SU-DHL-6 (cell line): Measurements from ENCODE around the gene COL23A1.

Source experiments
- H2AFZ ChIP-seq: fragments of 200-600 bp; sonication (generic); 2 replicates; pipeline ENCODE4 v1.6.1; 2014; ENCODE audit warnings: low read depth, mild to moderate bottlenecking, moderate library complexity, mixed read lengths, antibody characterized with exemption, low read length; ENCODE audit not compliant: severe bottlenecking
- H3F3A ChIP-seq: fragments of 200-600 bp; shearing (Covaris generic); 2 replicates; pipeline ENCODE4 v1.6.0; 2016; ENCODE audit warnings: antibody characterized with exemption, mild to moderate bottlenecking; ENCODE audit not compliant: insufficient read depth
- H3K27ac ChIP-seq: fragments of 200-600 bp; sonication (generic); 2 replicates; pipeline ENCODE4 v1.5.1; 2016; ENCODE audit warnings: low read depth, mild to moderate bottlenecking, low read length, moderate library complexity, mixed read lengths
- H3K27me3 ChIP-seq: fragments of 200-600 bp; sonication (generic), shearing (Covaris generic); 2 replicates; pipeline ENCODE4 v1.6.0; 2014; ENCODE audit warnings: mild to moderate bottlenecking, low read length
- H3K36me3 ChIP-seq: fragments of 200-600 bp; sonication (generic); 2 replicates; pipeline ENCODE4 v1.6.1; 2014; ENCODE audit warnings: mild to moderate bottlenecking, low read length, mixed read lengths
- H3K4me2 ChIP-seq: fragments of 300-600, 200-600 bp; shearing (Covaris generic), sonication (generic); 2 replicates; pipeline ENCODE4 v1.6.0; 2014; ENCODE audit warnings: low read length, low read depth, mild to moderate bottlenecking; ENCODE audit not compliant: poor library complexity, severe bottlenecking
- H3K4me3 ChIP-seq: fragments of 200-600 bp; sonication (generic); 2 replicates; pipeline ENCODE4 v1.5.1; 2014; ENCODE audit warnings: antibody characterized with exemption, low read length, mild to moderate bottlenecking, mixed read lengths; ENCODE audit not compliant: insufficient read depth, poor library complexity, severe bottlenecking
- H3K79me2 ChIP-seq: fragments of 200-600 bp; sonication (generic); 2 replicates; pipeline ENCODE4 v1.6.1; 2014; ENCODE audit warnings: mild to moderate bottlenecking, low read length, moderate library complexity; ENCODE audit not compliant: insufficient read depth
- H3K9ac ChIP-seq: fragments of 200-600 bp; sonication (generic); 2 replicates; pipeline ENCODE4 v1.7.0; 2014; ENCODE audit warnings: mild to moderate bottlenecking, low read length
- H3K9me2 ChIP-seq: fragments of 200-600 bp; sonication (generic); replicated peaks from 2 replicates; pipeline ENCODE4 v1.6.1; 2014; ENCODE audit warnings: low read length; ENCODE audit not compliant: insufficient read depth
- H3K9me3 ChIP-seq: fragments of 200-600 bp; sonication (generic); 2 replicates; pipeline ENCODE4 v1.6.1; 2014; ENCODE audit warnings: low read length, mixed read lengths; ENCODE audit not compliant: insufficient read depth
- H4K20me1 ChIP-seq: fragments of 200-600 bp; sonication (generic); 2 replicates; pipeline ENCODE4 v1.6.1; 2014; ENCODE audit warnings: low read depth, mild to moderate bottlenecking, antibody characterized with exemption, low read length, moderate library complexity, mixed read lengths
- CTCF ChIP-seq: fragments of 200-600 bp; sonication (generic); IDR thresholded peaks from one replicate; pipeline ENCODE4 v1.5.1; 2017; ENCODE audit warnings: antibody characterized with exemption, mild to moderate bottlenecking, low read length, moderate library complexity; ENCODE audit not compliant: insufficient read depth, poor library complexity, severe bottlenecking
- EZH2phosphoT487 ChIP-seq: fragments of 200-600 bp; sonication (generic), shearing (Covaris generic); conservative IDR thresholded peaks from 2 replicates; pipeline ENCODE4 v1.6.1; 2018; ENCODE audit warnings: mild to moderate bottlenecking, antibody characterized with exemption, low read length, moderate library complexity, mixed read lengths

COL23A1 gene

GRCh38 chr5:178204935-178205748, 385.1 kb downstream of the COL23A1 start:
- Histone ChIP-seq H3F3A (peaks cover 48% of the 10 kb centered on the region), H2AFZ (no peak overlapping the region), H3K79me2 (peaks cover 48% of the 10 kb centered on the region)

GRCh38 chr5:178204182-178204934, 385.8 kb downstream of the COL23A1 start, which contains the start of gene HNRNPAB:
Gene HNRNPAB (plus strand): TSS chr5:178204533. CDS start chr5:178204838, 305 bp downstream.
- H3K4me3 ChIP-seq = peak within 1 kb of the TSS; percentile 96
- H2AFZ ChIP-seq = peak within 1 kb of the TSS; percentile 58
- H3K9ac ChIP-seq = peak within 1 kb of the TSS; percentile 100
- no peaks in the 10 kb centered on the region for H3K9me2 ChIP-seq
- H3F3A ChIP-seq = peaks cover 40% of the 10 kb centered on the region
- H3K36me3 ChIP-seq = peaks cover 39% of the 10 kb centered on the region
- no peaks in the 10 kb centered on the region for H3K9me3 ChIP-seq
- H3K79me2 ChIP-seq = peaks cover 48% of the 10 kb centered on the region
- H3K27ac ChIP-seq = peak within 1 kb of the TSS; percentile 91
- peak within 1 kb of the TSS; percentile 97 for H3K4me2 ChIP-seq
- H3K27me3 ChIP-seq = no peaks in the 10 kb centered on the region
- no peak for TF ChIP-seq EZH2phosphoT487
- H4K20me1 ChIP-seq = peaks cover 40% of the 10 kb centered on the region

More at GRCh38 chr5:178204935-178205748, 385.1 kb downstream of the COL23A1 start:
- H3K36me3 ChIP-seq = peaks cover 42% of the 10 kb centered on the region
- peaks cover 40% of the 10 kb centered on the region for H4K20me1 ChIP-seq
- H3K27ac ChIP-seq = peak overlapping the region; percentile 91
- H3K9me3 ChIP-seq = no peaks in the 10 kb centered on the region
- TF ChIP-seq CTCF (no peak), EZH2phosphoT487 (no peak)
- no peaks in the 10 kb centered on the region for H3K9me2 ChIP-seq
- peak overlapping the region; percentile 97 for H3K4me2 ChIP-seq
- no peaks in the 10 kb centered on the region for H3K27me3 ChIP-seq
- H3K4me3 ChIP-seq = peak overlapping the region; percentile 96
- peak overlapping the region; percentile 100 for H3K9ac ChIP-seq

- TF ChIP-seq CTCF (no peak), EZH2phosphoT487 (no peak)
- H3K9me2 ChIP-seq = no peaks in the 10 kb centered on the region
- H3K36me3 ChIP-seq = peaks cover 33% of the 10 kb centered on the region
- H3K4me2 ChIP-seq = peak overlapping the region; percentile 81
- peaks cover 34% of the 10 kb centered on the region for H4K20me1 ChIP-seq
- peak overlapping the region; percentile 58 for H2AFZ ChIP-seq
- H3K9ac ChIP-seq = peak overlapping the region; percentile 100
- H3K79me2 ChIP-seq = peaks cover 48% of the 10 kb centered on the region
- peaks cover 34% of the 10 kb centered on the region for H3F3A ChIP-seq
- peak overlapping the region; percentile 64 for H3K27ac ChIP-seq
- no peaks in the 10 kb centered on the region for H3K27me3 ChIP-seq
- peak overlapping the region; percentile 96 for H3K4me3 ChIP-seq
- no peaks in the 10 kb centered on the region for H3K9me3 ChIP-seq
Measured at GRCh38 chr5:178203670-178204181, 386.5 kb downstream of the COL23A1 start.
